Skin of body (tissue), 3 donors: Measurements from ENCODE around the gene PRAF2. TPM values are rescaled to one million over a fixed set of nuclear protein-coding genes. Genes with fewer than 3 reads are reported as not detected.

ENCODE experiments used
- DNase-seq: peaks from one replicate; lab custom pipeline; 2025; lab: John Stamatoyannopoulos, UW
- small RNA-seq: library from RNA; depleted of rRNA; stranded (forward); fragments of <200 nt; gene quantifications from one replicate; pipeline ENCODE3, GENCODE V24; 2014; ENCODE audit warnings: low replicate concordance
- total RNA-seq: library from RNA; depleted of rRNA; stranded (reverse); fragments of >200 nt; gene quantifications from one replicate; pipeline ENCODE4 v1.2.3, GENCODE V29; 2014

The PRAF2 gene
- total RNA-seq, 1 donor from 2014 or later = 1.5 TPM

GRCh38 chrX:49043220-49043986, 30.4 kb downstream of the PRAF2 start, which contains the start of gene TFE3:
TFE3 (minus strand) TSS chrX:49043357; CDS start chrX:49043226, 131 bp downstream.
- DNase-seq = peak; percentile 100

- no peak for DNase-seq
Observed at GRCh38 chrX:49042581-49043219, 31.1 kb downstream of the PRAF2 start.

DNA sequence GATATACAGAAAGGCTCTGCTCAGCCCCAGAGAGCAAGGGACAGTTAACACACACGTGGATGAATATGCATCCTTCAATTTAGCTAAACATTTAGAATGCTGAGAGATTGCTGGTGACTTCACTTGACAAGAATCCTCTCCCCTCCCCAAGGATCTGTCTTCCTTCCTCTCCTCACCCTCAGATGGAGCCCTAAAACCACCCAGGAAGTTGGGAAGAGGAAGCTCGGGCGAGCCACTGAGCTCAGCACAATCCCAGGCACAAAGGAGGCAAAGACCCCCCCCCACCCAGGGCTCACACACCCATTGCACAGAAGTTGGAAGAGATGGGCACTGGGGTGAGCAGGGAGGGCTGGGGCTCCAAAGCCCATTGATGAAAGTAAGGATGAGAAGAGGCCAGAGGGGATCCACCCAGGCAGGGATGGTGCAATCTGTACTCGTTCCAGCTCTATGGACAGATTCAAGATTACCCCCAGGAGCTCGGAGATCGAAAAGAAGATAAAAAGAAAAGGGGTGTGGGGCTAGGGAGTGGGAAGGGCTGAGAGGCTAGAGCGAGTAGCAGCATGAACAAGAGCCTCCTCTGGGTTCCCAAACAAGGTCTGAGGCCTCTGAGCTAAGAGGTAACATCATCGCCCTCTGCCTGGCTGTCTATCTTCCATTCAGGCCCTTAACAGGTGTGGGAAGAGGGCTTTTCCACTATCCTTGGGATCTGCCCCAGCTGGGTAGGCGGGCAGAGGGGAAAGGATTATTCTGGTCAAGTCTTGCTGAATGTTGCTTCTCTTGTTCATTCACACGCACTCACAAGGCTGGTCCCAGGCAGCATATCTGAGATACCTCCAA, 31.8 kb downstream of the PRAF2 start:
- no peak for DNase-seq

GRCh38 chrX:49040376-49040955, 33.3 kb downstream of the PRAF2 start:
- DNase-seq = no peak

DNA sequence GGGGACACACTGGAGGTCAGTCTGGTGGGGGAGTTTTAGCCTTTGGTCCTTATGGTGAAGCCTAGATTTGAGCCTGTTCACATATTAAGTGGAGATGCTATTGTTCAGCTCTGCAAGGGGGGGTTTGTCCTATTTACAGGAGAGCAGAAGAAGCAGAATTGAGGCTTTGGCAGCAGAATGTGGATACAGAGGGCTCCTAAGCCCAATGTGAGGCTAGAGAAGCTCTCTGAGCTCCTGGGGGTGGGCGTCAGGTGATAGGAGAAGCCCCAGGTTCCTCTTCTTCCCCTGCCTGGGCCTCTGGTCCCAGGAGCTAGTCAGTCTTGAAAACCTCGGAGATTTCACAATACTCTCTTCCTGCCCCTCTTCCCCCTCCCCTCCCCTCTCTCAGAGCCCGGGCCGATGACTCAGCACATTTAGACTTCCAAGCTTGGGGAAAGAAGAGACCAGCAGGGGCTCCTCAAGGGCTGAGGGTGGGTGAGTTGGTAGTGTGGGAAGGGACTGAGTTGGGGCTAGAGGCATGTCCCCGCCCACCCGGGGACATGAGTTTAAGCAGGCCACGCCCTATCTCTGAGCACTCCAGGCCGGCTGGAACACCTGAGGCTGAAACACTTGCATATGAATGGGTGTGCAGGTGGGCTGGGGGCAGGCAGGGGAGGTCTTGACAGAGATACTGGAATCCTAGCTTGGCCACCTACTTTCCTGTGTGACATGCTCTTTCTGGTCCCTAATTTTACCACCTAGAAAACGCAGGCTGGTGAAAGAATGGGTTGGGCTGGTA, 34.0 kb downstream of the PRAF2 start:
- DNase-seq = peak; percentile 51

- DNase-seq = no peak
Observed at GRCh38 chrX:49037883-49038475, 35.8 kb downstream of the PRAF2 start.

DNA sequence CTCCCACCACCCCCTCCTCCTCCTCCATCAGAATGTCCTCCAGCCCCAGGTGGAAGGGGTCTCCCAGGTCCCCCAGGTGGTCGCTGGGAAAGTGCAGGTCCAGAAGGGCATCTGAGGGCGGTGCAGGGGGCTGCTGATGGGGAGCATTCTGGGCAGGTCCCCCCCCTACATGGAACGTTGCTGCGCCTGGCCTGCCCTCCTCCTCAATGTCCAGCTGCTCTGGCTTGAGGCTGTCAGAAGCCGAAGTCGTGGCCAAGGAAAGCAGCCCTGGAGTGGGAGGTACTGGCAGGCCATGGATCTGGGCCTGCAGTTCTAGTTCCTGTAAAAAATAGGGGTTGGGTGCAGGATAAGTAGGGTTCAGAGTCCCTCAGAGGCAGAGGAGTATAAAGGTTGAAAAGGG, 43.5 kb downstream of the PRAF2 start:
- no peak for DNase-seq

- no peak for DNase-seq
Observed at GRCh38 chrX:49029876-49030275, 43.9 kb downstream of the PRAF2 start.

Small RNA genes within 50 kb of the gene (small RNA-seq; reads per million reads assigned to genes)
- not detected for gene RNU4-52P

Other genes starting within 250 kb of the PRAF2 start
- not detected for gene ERAS, start 247.5 kb downstream of the PRAF2 start, total RNA-seq
- 0.30 TPM for gene PCSK1N, start 238.4 kb downstream of the PRAF2 start, total RNA-seq
- gene TIMM17B, start 176.2 kb downstream of the PRAF2 start, total RNA-seq = 15.0 TPM
- gene PQBP1, start 176.1 kb downstream of the PRAF2 start, total RNA-seq = 31.7 TPM
- 7.6 TPM for gene SLC35A2, start 162.4 kb downstream of the PRAF2 start, total RNA-seq
- 5.9 TPM for gene PIM2, start 155.0 kb downstream of the PRAF2 start, total RNA-seq
- 19.9 TPM for gene OTUD5, start 116.4 kb downstream of the PRAF2 start, total RNA-seq
- 2.7 TPM for gene KCND1, start 102.2 kb downstream of the PRAF2 start, total RNA-seq
- gene GRIPAP1, start 71.7 kb downstream of the PRAF2 start, total RNA-seq = 23.7 TPM
- gene TFE3, start 30.6 kb downstream of the PRAF2 start, total RNA-seq = 17.0 TPM
- gene CCDC120, start 15.0 kb downstream of the PRAF2 start, total RNA-seq = 3.6 TPM
- 29.6 TPM for gene WDR45, start 5.9 kb upstream of the PRAF2 start, total RNA-seq
- gene GPKOW, start 49.7 kb upstream of the PRAF2 start, total RNA-seq = 15.4 TPM
- 1.4 TPM for gene MAGIX, start 88.8 kb upstream of the PRAF2 start, total RNA-seq
- 24.7 TPM for gene PLP2, start 97.9 kb upstream of the PRAF2 start, total RNA-seq
- 8.1 TPM for gene PRICKLE3, start 112.4 kb upstream of the PRAF2 start, total RNA-seq
- gene SYP, start 126.2 kb upstream of the PRAF2 start, total RNA-seq = 1.7 TPM
- gene CACNA1F, start 159.3 kb upstream of the PRAF2 start, total RNA-seq = 0.10 TPM
- 5.6 TPM for gene CCDC22, start 161.5 kb upstream of the PRAF2 start, total RNA-seq
- gene FOXP3, start 190.7 kb upstream of the PRAF2 start, total RNA-seq = not detected
- 3.0 TPM for gene PPP1R3F, start 195.8 kb upstream of the PRAF2 start, total RNA-seq
- gene GAGE10, start 229.6 kb upstream of the PRAF2 start, total RNA-seq = not detected
- not detected for gene GAGE12J, start 248.0 kb upstream of the PRAF2 start, total RNA-seq